A673 (cell line): ENCODE measurements around the gene PRSS35. TPM values are rescaled to one million over a fixed set of nuclear protein-coding genes. Genes with fewer than 3 reads are reported as not detected.
"Not testable (repeated sequence)": the region's sequence is repeated elsewhere in the genome, so short reads cannot be mapped to it uniquely, and the experiment has no call there.

Experiments used
- BruUV-seq: library from RNA; stranded (reverse); fragments of 400-500 nt; replicated peaks from 2 replicates; lab custom pipeline; 2021; lab: Mats Ljungman, UMichigan
- CTCF ChIA-PET: fragments of 300-600 bp; sonication (Branson Sonifier 250); formaldehyde crosslinking; loops from one replicate; lab custom pipeline; 2022; ENCODE audit warnings: antibody characterized with exemption; lab: Charles Lee
- POLR2A ChIA-PET: fragments of 300-600 bp; sonication (Branson Sonifier 250); formaldehyde crosslinking; loops from one replicate; lab custom pipeline; 2022; ENCODE audit warnings: antibody characterized with exemption; ENCODE audit not compliant: low non-redundant PET; lab: Charles Lee
- DNase-seq: peaks from one replicate; pipeline ENCODE4 v3.0.0-alpha.2; 2015; ENCODE audit warnings: low spot score
- H3K27ac ChIP-seq: fragments of 200-600 bp; sonication (generic); 2 replicates; pipeline ENCODE4 v1.5.1; 2016; ENCODE audit warnings: mixed run types, low read depth, mild to moderate bottlenecking, mixed read lengths, antibody characterized with exemption, low read length; ENCODE audit not compliant: poor library complexity, severe bottlenecking
- H3K27me3 ChIP-seq: fragments of 200-600 bp; sonication (generic); replicated peaks from 2 replicates; pipeline ENCODE4 v1.6.1; 2017; ENCODE audit warnings: mixed run types, low read depth, mild to moderate bottlenecking, mixed read lengths, antibody characterized with exemption, low read length; ENCODE audit not compliant: insufficient read depth, poor library complexity
- H3K36me3 ChIP-seq: fragments of 200-600 bp; sonication (generic); 2 replicates; pipeline ENCODE4 v1.6.1; 2016; ENCODE audit warnings: mixed run types, mild to moderate bottlenecking, mixed read lengths, antibody characterized with exemption, low read length; ENCODE audit not compliant: insufficient read depth, poor library complexity, severe bottlenecking
- H3K4me1 ChIP-seq: fragments of 200-600 bp; sonication (generic); 2 replicates; pipeline ENCODE4 v1.6.1; 2017; ENCODE audit warnings: mixed run types, mild to moderate bottlenecking, mixed read lengths, antibody characterized with exemption, low read length; ENCODE audit not compliant: insufficient read depth, poor library complexity, severe bottlenecking
- H3K4me3 ChIP-seq: fragments of 200-600 bp; sonication (generic); 2 replicates; pipeline ENCODE4 v1.5.1; 2016; ENCODE audit warnings: low read depth, mixed run types, mild to moderate bottlenecking, mixed read lengths, low read length; ENCODE audit not compliant: poor library complexity, severe bottlenecking
- H3K9me3 ChIP-seq: fragments of 200-600 bp; sonication (generic); 2 replicates; pipeline ENCODE4 v1.6.1; 2016; ENCODE audit warnings: mixed run types, low read depth, mild to moderate bottlenecking, mixed read lengths, antibody characterized with exemption, low read length; ENCODE audit not compliant: poor library complexity, severe bottlenecking
- EZH2 ChIP-seq: fragments of 200-600 bp; sonication (generic); IDR thresholded peaks from 2 replicates; pipeline ENCODE4 v1.6.1; 2017; ENCODE audit warnings: borderline replicate concordance, low read depth, mild to moderate bottlenecking, mixed read lengths, antibody characterized with exemption, low read length; ENCODE audit not compliant: poor library complexity, severe bottlenecking
- intact Hi-C: fragments of 100-400 bp; cut with micrococcal nuclease; formaldehyde crosslinking; loops from one replicate; pipeline ENCODE4 v1.10.0; 2022; ENCODE audit not compliant: unreplicated experiment
- total RNA-seq: library from RNA; stranded (reverse); gene quantifications from 2 replicates; pipeline ENCODE4 v1.2.3, GENCODE V29; 2021
- TF ChIP-seq, protein P1 (sequence below): fragments of 300-800, 200-600 bp; sonication (generic); conservative IDR thresholded peaks from 2 replicates; pipeline ENCODE4 v1.5.1; 2017; ENCODE audit warnings: low read depth, mild to moderate bottlenecking, antibody characterized with exemption, low read length, moderate library complexity, mixed read lengths

The PRSS35 gene
- total RNA-seq, 1 experiment from 2014 or later, result 112 TPM

DNA sequence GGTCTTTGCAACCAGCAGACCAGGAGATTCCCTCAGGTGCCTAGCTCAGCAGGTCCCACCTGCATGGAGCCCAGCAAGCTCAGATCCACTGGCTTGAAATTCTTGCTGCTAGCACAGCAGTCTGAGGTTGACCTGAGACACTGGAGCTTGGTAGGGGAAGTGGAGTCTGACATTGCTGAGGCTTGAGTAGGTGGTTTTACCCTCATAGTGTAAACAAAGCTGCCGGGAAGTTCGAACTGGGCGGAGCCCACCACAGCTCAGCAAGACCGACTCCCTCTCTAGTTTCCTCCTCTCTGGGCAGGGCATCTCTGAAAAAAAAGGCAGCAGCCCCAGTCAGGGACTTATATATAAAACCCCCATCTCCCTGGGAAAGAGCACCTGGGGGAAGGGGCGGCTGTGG, 34.3 kb downstream of the PRSS35 start:
- Histone ChIP-seq H3K36me3 (no peaks in the 10 kb centered on the region), H3K4me1 (no peaks in the 10 kb centered on the region), H3K9me3 (no peaks in the 10 kb centered on the region), H3K27ac (no peak overlapping the region), H3K4me3 (no peak overlapping the region), H3K27me3 (no peaks in the 10 kb centered on the region)
- no peak for TF ChIP-seq EZH2
- TF ChIP-seq, protein P1, sequence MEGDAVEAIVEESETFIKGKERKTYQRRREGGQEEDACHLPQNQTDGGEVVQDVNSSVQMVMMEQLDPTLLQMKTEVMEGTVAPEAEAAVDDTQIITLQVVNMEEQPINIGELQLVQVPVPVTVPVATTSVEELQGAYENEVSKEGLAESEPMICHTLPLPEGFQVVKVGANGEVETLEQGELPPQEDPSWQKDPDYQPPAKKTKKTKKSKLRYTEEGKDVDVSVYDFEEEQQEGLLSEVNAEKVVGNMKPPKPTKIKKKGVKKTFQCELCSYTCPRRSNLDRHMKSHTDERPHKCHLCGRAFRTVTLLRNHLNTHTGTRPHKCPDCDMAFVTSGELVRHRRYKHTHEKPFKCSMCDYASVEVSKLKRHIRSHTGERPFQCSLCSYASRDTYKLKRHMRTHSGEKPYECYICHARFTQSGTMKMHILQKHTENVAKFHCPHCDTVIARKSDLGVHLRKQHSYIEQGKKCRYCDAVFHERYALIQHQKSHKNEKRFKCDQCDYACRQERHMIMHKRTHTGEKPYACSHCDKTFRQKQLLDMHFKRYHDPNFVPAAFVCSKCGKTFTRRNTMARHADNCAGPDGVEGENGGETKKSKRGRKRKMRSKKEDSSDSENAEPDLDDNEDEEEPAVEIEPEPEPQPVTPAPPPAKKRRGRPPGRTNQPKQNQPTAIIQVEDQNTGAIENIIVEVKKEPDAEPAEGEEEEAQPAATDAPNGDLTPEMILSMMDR, result no peak
- POLR2A ChIA-PET, result interaction anchor here (0.6 kb wide), 1 partner anchor 238 kb away, joined by 3 read pairs; no protein-coding TSS in a partner anchor
- CTCF ChIA-PET, result no interaction called here
- DNase-seq, result no peak
- intact Hi-C loops, result no loop called here
- no TSS peak for BruUV-seq

DNA sequence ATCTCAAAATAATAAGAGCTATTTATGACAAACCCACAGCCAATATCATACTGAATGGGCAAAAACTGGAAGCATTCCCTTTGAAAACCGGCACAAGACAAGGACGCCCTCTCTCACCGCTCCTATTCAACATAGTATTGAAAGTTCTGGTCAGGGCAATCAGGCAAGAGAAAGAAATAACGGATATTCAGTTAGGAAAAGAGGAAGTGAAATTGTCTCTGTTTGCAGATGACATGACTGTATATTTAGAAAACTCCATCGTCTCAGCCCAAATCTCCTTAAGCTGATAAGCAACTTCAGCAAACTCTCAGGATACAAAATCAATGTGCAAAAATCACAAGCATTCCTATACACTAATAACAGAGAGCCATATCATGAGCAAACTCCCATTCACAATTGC, 38.1 kb downstream of the PRSS35 start:
- H3K4me1 ChIP-seq, DNase-seq, H3K36me3 ChIP-seq, H3K4me3 ChIP-seq, H3K9me3 ChIP-seq, CTCF ChIA-PET, BruUV-seq, POLR2A ChIA-PET, H3K27ac ChIP-seq, intact Hi-C loops, H3K27me3 ChIP-seq: not testable (repeated sequence)

DNA sequence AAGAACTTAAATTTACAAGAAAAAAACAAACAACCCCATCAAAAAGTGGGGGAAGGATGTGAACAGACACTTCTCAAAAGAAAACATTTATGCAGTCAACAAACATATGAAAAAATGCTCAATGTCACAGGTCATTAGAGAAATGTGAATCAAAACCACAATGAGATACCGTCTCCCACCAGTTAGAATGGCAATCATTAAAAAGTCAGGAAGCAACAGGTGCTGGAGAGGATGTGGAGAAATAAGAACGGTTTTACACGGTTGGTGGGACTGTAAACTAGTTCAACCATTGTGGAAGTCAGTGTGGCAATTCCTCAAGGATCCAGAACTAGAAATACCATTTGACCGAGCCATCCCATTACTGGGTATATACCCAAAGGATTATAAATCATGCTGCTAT, 39.4 kb downstream of the PRSS35 start:
- intact Hi-C loops, H3K36me3 ChIP-seq, H3K9me3 ChIP-seq, POLR2A ChIA-PET, H3K4me1 ChIP-seq, DNase-seq, H3K4me3 ChIP-seq, BruUV-seq, H3K27ac ChIP-seq, H3K27me3 ChIP-seq, CTCF ChIA-PET: not testable (repeated sequence)

DNA sequence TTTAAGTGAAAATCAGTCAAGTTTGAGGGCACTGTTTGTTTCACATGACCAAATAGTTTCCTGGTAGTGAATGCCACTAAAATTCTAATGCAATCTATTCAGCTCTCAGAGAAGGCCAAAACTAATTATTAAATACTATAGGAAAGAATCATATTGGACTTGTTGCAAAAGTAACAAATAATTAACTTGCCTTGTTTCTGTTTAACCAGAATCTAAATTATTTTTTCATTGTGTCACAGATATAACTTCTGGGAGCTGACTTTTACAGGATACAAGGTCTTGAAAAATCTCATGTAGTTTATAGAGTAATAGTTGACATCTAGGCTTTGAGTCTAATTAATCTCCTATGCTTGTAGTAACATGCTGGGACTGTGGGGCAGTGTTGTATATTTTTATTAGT, 44.5 kb downstream of the PRSS35 start:
- Histone ChIP-seq H3K9me3 (no peaks in the 10 kb centered on the region), H3K36me3 (no peaks in the 10 kb centered on the region), H3K27me3 (no peaks in the 10 kb centered on the region), H3K4me1 (no peaks in the 10 kb centered on the region), H3K4me3 (no peak overlapping the region), H3K27ac (no peak overlapping the region)
- ChIA-PET CTCF (interaction anchor here (1.3 kb wide), 1 partner anchor 21 kb away, joined by 3 read pairs; no protein-coding TSS in a partner anchor), POLR2A (no interaction called here)
- no TSS peak for BruUV-seq
- intact Hi-C loops, result no loop called here
- TF ChIP-seq EZH2, result no peak
- TF ChIP-seq, protein P1, result no peak
- no peak for DNase-seq
